Breast epithelium (tissue), 4 donors: ENCODE results near the gene PTPRCAP. TPM values are rescaled to one million over a fixed set of nuclear protein-coding genes. Genes with fewer than 3 reads are reported as not detected.

Experiments
- DNase-seq, 2 donors: peaks; one replicate each; pipeline ENCODE4 v3.0.0-alpha.2; 2019; ENCODE audit warnings: low spot score in 2 of 2
- H3K27ac ChIP-seq, 2 donors: fragments of 200-600 bp; sonication (generic) in 1 of 2; one replicate each; pipeline ENCODE4 v1.5.1; 2016 to 2019; ENCODE audit warnings: mild to moderate bottlenecking in 1 of 2
- H3K27me3 ChIP-seq, 2 donors: fragments of 200-600 bp; sonication (generic) in 1 of 2; one replicate each; pipeline versions ENCODE4 v1.5.1 to v1.6.0; 2017 to 2019; ENCODE audit warnings: control low read depth in 1 of 2, mild to moderate bottlenecking in 1 of 2
- H3K36me3 ChIP-seq: fragments of 200-600 bp; one replicate; pipeline ENCODE4 v1.5.1; 2019
- H3K4me1 ChIP-seq, 2 donors: fragments of 200-600 bp; sonication (generic); one replicate each; pipeline ENCODE4 v1.5.1; 2016 to 2019; ENCODE audit warnings: control low read depth in 1 of 2
- H3K4me3 ChIP-seq, 3 donors: fragments of 200-600 bp; sonication (generic); 1 replicate in 2 of 3; 2 replicates in 1 of 3; pipeline ENCODE4 v1.5.1; 2016 to 2019; ENCODE audit warnings: mild to moderate bottlenecking in 3 of 3, moderate library complexity in 2 of 3
- H3K9me3 ChIP-seq, 2 donors: fragments of 200-600 bp; sonication (generic) in 1 of 2; one replicate each; pipeline ENCODE4 v1.5.1; 2016 to 2019; ENCODE audit warnings: control low read depth in 1 of 2
- POLR2A ChIP-seq: fragments of 450-650 bp; IDR thresholded peaks from one replicate; pipeline ENCODE4 v1.6.1; 2016; ENCODE audit warnings: antibody characterized with exemption, mild to moderate bottlenecking, moderate library complexity
- POLR2AphosphoS5 ChIP-seq, 3 donors: sonication (generic); formaldehyde crosslinking; IDR thresholded peaks; one replicate each; pipeline ENCODE4 v1.6.1; 2017; ENCODE audit warnings: antibody characterized with exemption in 3 of 3
- intact Hi-C: fragments of 100-400 bp; cut with DNase I; formaldehyde crosslinking; loops from one replicate; pipeline ENCODE4 v1.15.1; 2023; ENCODE audit warnings: low total_unique reads
- total RNA-seq, 3 donors: library from RNA; depleted of rRNA; stranded (reverse); fragments of >200 nt; gene quantifications; one replicate each; pipeline ENCODE4 v1.1.0, GENCODE V29; 2016
- TF ChIP-seq, protein P1 (sequence below), 3 donors: fragments of 450-650 bp; IDR thresholded peaks; one replicate each; pipeline ENCODE4 v1.5.1; 2016 to 2017; ENCODE audit warnings: antibody characterized with exemption in 3 of 3, mild to moderate bottlenecking in 3 of 3, moderate library complexity in 3 of 3

Gene PTPRCAP
- total RNA-seq, 3 donors from 2014 or later = 2.1 to 9.2 (median 8.0) TPM

DNA sequence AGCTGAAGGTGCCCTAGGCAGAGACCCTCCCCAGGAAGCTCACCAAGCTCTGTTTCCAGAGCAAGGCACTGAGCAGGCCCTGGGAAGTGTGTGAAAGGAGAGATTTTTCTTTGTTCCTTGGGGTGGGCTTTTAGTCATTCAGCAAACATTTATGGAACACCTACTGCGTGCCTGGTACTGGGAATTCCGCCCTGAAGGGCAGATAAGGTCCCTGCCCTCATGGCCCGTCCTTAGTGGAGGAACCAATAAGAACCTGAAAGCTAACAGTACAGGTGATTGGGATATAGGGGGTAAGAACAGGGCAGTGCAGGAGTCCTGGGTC is 27.7 kb upstream of the PTPRCAP start:
- intact Hi-C loops = no loop called here
- Histone ChIP-seq H3K27ac (peak overlapping the region; percentile 95 to 98), H3K4me1 (peaks cover 5 to 8% of the 10 kb centered on the region in 2 donors)

GRCh38 chr11:67464411-67465188 is 27.1 kb upstream of the PTPRCAP start:
- TF ChIP-seq POLR2A = peak; percentile 26
- TF ChIP-seq, protein P1, sequence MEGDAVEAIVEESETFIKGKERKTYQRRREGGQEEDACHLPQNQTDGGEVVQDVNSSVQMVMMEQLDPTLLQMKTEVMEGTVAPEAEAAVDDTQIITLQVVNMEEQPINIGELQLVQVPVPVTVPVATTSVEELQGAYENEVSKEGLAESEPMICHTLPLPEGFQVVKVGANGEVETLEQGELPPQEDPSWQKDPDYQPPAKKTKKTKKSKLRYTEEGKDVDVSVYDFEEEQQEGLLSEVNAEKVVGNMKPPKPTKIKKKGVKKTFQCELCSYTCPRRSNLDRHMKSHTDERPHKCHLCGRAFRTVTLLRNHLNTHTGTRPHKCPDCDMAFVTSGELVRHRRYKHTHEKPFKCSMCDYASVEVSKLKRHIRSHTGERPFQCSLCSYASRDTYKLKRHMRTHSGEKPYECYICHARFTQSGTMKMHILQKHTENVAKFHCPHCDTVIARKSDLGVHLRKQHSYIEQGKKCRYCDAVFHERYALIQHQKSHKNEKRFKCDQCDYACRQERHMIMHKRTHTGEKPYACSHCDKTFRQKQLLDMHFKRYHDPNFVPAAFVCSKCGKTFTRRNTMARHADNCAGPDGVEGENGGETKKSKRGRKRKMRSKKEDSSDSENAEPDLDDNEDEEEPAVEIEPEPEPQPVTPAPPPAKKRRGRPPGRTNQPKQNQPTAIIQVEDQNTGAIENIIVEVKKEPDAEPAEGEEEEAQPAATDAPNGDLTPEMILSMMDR (IDR thresholded peaks at IDR 0.05) = no peak
- TF ChIP-seq POLR2AphosphoS5 (IDR thresholded peaks at IDR 0.05) = peak in 2 of 3 donors; percentile 40 to 55
- Histone ChIP-seq H3K4me3 (peak overlapping the region; percentile 50 to 74 (median 54)), H3K9me3 (no peaks in the 10 kb centered on the region), H3K27me3 (no peaks in the 10 kb centered on the region), H3K36me3 (no peaks in the 10 kb centered on the region), H3K4me1 (peaks cover 5 to 8% of the 10 kb centered on the region in 2 donors), H3K27ac (peak overlapping the region; percentile 95 to 98)
- peak; percentile 84 to 92 for DNase-seq
- intact Hi-C loops = no loop called here

More for the DNA sequence above, 27.7 kb upstream of the PTPRCAP start:
- Histone ChIP-seq H3K4me3 (peak overlapping the region; percentile 50 to 74 (median 54)), H3K27me3 (no peaks in the 10 kb centered on the region), H3K36me3 (no peaks in the 10 kb centered on the region), H3K9me3 (no peaks in the 10 kb centered on the region)
- no peak for DNase-seq
- no peak for TF ChIP-seq POLR2AphosphoS5 (IDR thresholded peaks at IDR 0.05)
- TF ChIP-seq, protein P1 (IDR thresholded peaks at IDR 0.05) = no peak
- no peak for TF ChIP-seq POLR2A

- Histone ChIP-seq H3K27me3 (no peaks in the 10 kb centered on the region), H3K27ac (peak overlapping the region; percentile 95 to 98), H3K9me3 (no peaks in the 10 kb centered on the region), H3K4me3 (peak overlapping the region; percentile 50 to 74 (median 54)), H3K4me1 (peaks cover 5 to 8% of the 10 kb centered on the region in 2 donors), H3K36me3 (no peaks in the 10 kb centered on the region)
- intact Hi-C loops = no loop called here
- TF ChIP-seq, protein P1 (IDR thresholded peaks at IDR 0.05) = no peak
- TF ChIP-seq POLR2A (peak; percentile 18), POLR2AphosphoS5 (IDR thresholded peaks at IDR 0.05) (peak in 1 of 3 donors; percentile 40)
- peak; percentile 83 to 90 for DNase-seq
Observed at GRCh38 chr11:67463680-67464410, 26.4 kb upstream of the PTPRCAP start.

GRCh38 chr11:67463186-67463585 is 25.7 kb upstream of the PTPRCAP start:
- Histone ChIP-seq H3K4me1 (peaks cover 5 to 8% of the 10 kb centered on the region in 2 donors), H3K27ac (peak overlapping the region in 1 of 2 donors; percentile 95), H3K27me3 (no peaks in the 10 kb centered on the region), H3K4me3 (no peak overlapping the region), H3K36me3 (no peaks in the 10 kb centered on the region), H3K9me3 (no peaks in the 10 kb centered on the region)
- intact Hi-C loops = no loop called here
- no peak for TF ChIP-seq POLR2AphosphoS5 (IDR thresholded peaks at IDR 0.05)
- TF ChIP-seq, protein P1 (IDR thresholded peaks at IDR 0.05) = no peak
- TF ChIP-seq POLR2A = no peak
- DNase-seq = no peak

GRCh38 chr11:67458266-67458665 is 20.8 kb upstream of the PTPRCAP start:
- Histone ChIP-seq H3K27ac (no peak overlapping the region), H3K4me1 (no peaks in the 10 kb centered on the region), H3K4me3 (no peak overlapping the region), H3K36me3 (no peaks in the 10 kb centered on the region), H3K27me3 (peaks cover 0 to 2% of the 10 kb centered on the region in 2 donors), H3K9me3 (no peaks in the 10 kb centered on the region)
- intact Hi-C loops = no loop called here
- DNase-seq = no peak
- no peak for TF ChIP-seq POLR2A
- TF ChIP-seq, protein P1 (IDR thresholded peaks at IDR 0.05) = no peak
- no peak for TF ChIP-seq POLR2AphosphoS5 (IDR thresholded peaks at IDR 0.05)
